ENCODE measurements around the gene LRRTM4. TPM values are rescaled to one million over a fixed set of nuclear protein-coding genes. Genes with fewer than 3 reads are reported as not detected.
A peak's percentile ranks its signal among the peaks of the same experiment; 100 is the strongest.

LRRTM4 gene
- total RNA-seq, 1 experiment from 2014 or later: 9.4 TPM

- ChIA-PET CTCF (no interaction called here), POLR2A (no interaction called here)
- Mint-ChIP-seq H3K36me3 (peaks cover 58% of the 10 kb centered on the region), H3K9me3 (peaks cover 58% of the 10 kb centered on the region), H3K27me3 (ENCODE audit: low read depth) (peaks cover 16% of the 10 kb centered on the region), H3K4me1 (no peaks in the 10 kb centered on the region), H3K4me3 (no peak overlapping the region), H3K27ac (no peak overlapping the region)
- ATAC-seq (no peak), DNase-seq (ENCODE audit: low spot score) (no peak)
- no peak for TF ChIP-seq FOXP1 (CRISPR knock-in tag; IDR thresholded peaks at IDR 0.05; ENCODE audit: borderline replicate concordance)
- TF ChIP-seq GABPB1 (CRISPR knock-in tag; IDR thresholded peaks at IDR 0.05): peak; percentile 40; the same call in 1 of the 2 replicates
Measured at GRCh38 chr2:77161009-77161408, 361.2 kb downstream of the LRRTM4 start.

- no peak overlapping the region for H3K27ac Mint-ChIP-seq
- H3K4me3 Mint-ChIP-seq: no peak overlapping the region
- peaks cover 20% of the 10 kb centered on the region for H3K36me3 Mint-ChIP-seq
- DNase-seq (ENCODE audit: low spot score) (no peak), ATAC-seq (no peak)
- TF ChIP-seq HMGA2 (CRISPR knock-in tag; IDR thresholded peaks at IDR 0.05): no peak
- TF ChIP-seq SOX15 (CRISPR knock-in tag; IDR thresholded peaks at IDR 0.05): no peak
- TF ChIP-seq IRF2 (CRISPR knock-in tag; IDR thresholded peaks at IDR 0.05; ENCODE audit: borderline replicate concordance, low read depth): no peak
- no peak for TF ChIP-seq JUN (CRISPR knock-in tag; IDR thresholded peaks at IDR 0.05)
- TF ChIP-seq FOXP1 (CRISPR knock-in tag; IDR thresholded peaks at IDR 0.05; ENCODE audit: borderline replicate concordance): no peak
- no peak for TF ChIP-seq MXD4 (CRISPR knock-in tag; IDR thresholded peaks at IDR 0.05; ENCODE audit: borderline replicate concordance)
- no peak for TF ChIP-seq ZNF396 (CRISPR knock-in tag; IDR thresholded peaks at IDR 0.05; ENCODE audit: borderline replicate concordance)
- ChIA-PET CTCF (interaction anchor here (1.0 kb wide), 1 partner anchor 203 kb away, joined by 4 read pairs; no protein-coding TSS in a partner anchor), POLR2A (interaction anchor here (0.6 to 1.0 kb wide), 2 partner anchors 8 to 17 kb away, joined by 3 to 4 read pairs; no protein-coding TSS in a partner anchor)
- no peaks in the 10 kb centered on the region for H3K27me3 Mint-ChIP-seq (ENCODE audit: low read depth)
- peaks cover 5% of the 10 kb centered on the region for H3K4me1 Mint-ChIP-seq
- H3K9me3 Mint-ChIP-seq: peaks cover 18% of the 10 kb centered on the region
Measured at GRCh38 chr2:77156599-77156998, 365.6 kb downstream of the LRRTM4 start.

- H3K27me3 Mint-ChIP-seq (ENCODE audit: low read depth): no peaks in the 10 kb centered on the region
- H3K4me3 Mint-ChIP-seq: no peak overlapping the region
- CTCF ChIA-PET: no interaction called here
- no peak for ATAC-seq
- TF ChIP-seq ZNF416 (CRISPR knock-in tag; IDR thresholded peaks at IDR 0.05) (no peak), AR (CRISPR knock-in tag; IDR thresholded peaks at IDR 0.05) (no peak), NFE2L1 (CRISPR knock-in tag; IDR thresholded peaks at IDR 0.05) (no peak), ZNF219 (CRISPR knock-in tag; IDR thresholded peaks at IDR 0.05; ENCODE audit: borderline replicate concordance) (no peak), ELF4 (CRISPR knock-in tag; IDR thresholded peaks at IDR 0.05; ENCODE audit: low read depth) (no peak), OVOL2 (CRISPR knock-in tag; IDR thresholded peaks at IDR 0.05; ENCODE audit: borderline replicate concordance) (no peak), ATF3 (CRISPR knock-in tag; conservative IDR thresholded peaks at IDR 0.05) (no peak), ESRRA (CRISPR knock-in tag; IDR thresholded peaks at IDR 0.05; ENCODE audit: borderline replicate concordance) (no peak), ZNF396 (CRISPR knock-in tag; IDR thresholded peaks at IDR 0.05; ENCODE audit: borderline replicate concordance) (no peak), CREM (CRISPR knock-in tag; IDR thresholded peaks at IDR 0.05) (no peak), MYBL2 (CRISPR knock-in tag; IDR thresholded peaks at IDR 0.05) (no peak), TEAD4 (CRISPR knock-in tag; IDR thresholded peaks at IDR 0.05) (no peak), ZNF425 (CRISPR knock-in tag; conservative IDR thresholded peaks at IDR 0.05) (no peak), KAT7 (CRISPR knock-in tag; IDR thresholded peaks at IDR 0.05; ENCODE audit: borderline replicate concordance) (no peak), STAT6 (CRISPR knock-in tag; conservative IDR thresholded peaks at IDR 0.05; ENCODE audit: low read depth) (no peak), TP53 (CRISPR knock-in tag; IDR thresholded peaks at IDR 0.05) (no peak)
- no peak overlapping the region for H3K27ac Mint-ChIP-seq
- H3K4me1 Mint-ChIP-seq: peaks cover 5% of the 10 kb centered on the region
- POLR2A ChIA-PET: interaction anchor here (0.6 kb wide), 1 partner anchor 58 kb away, joined by 6 read pairs; no protein-coding TSS in a partner anchor
- H3K36me3 Mint-ChIP-seq: peaks cover 18% of the 10 kb centered on the region
- H3K9me3 Mint-ChIP-seq: peaks cover 15% of the 10 kb centered on the region
- DNase-seq (ENCODE audit: low spot score): no peak
Measured at GRCh38 chr2:77155511-77155910, 366.7 kb downstream of the LRRTM4 start.

Data from WTC11 (cell line).